ENCODE results near the gene MDM2.

Gene MDM2

GRCh38 chr12:68786929-68787328, 21.0 kb upstream of the MDM2 start:
- Histone ChIP-seq H3K27ac (ENCODE audit: low read depth, low read length) (no peak overlapping the region), H3K9me3 (ENCODE audit: insufficient read depth, low read depth, low read length) (no peaks in the 10 kb centered on the region), H3K9ac (ENCODE audit: low read depth, low read length) (no peak overlapping the region), H3K4me1 (ENCODE audit: insufficient read depth, low read length) (peaks cover 6% of the 10 kb centered on the region), H3K4me3 (ENCODE audit: low read length) (no peak overlapping the region), H3K27me3 (ENCODE audit: insufficient read depth, low read length) (no peaks in the 10 kb centered on the region), H3K36me3 (ENCODE audit: insufficient read depth, low read length) (no peaks in the 10 kb centered on the region)
- 89% methylated on average over 2 of the region's 2 CpGs for WGBS

GRCh38 chr12:68788554-68789143, 19.3 kb upstream of the MDM2 start:
- Histone ChIP-seq H3K36me3 (ENCODE audit: insufficient read depth, low read length) (no peaks in the 10 kb centered on the region), H3K9me3 (ENCODE audit: insufficient read depth, low read depth, low read length) (no peaks in the 10 kb centered on the region), H3K4me1 (ENCODE audit: insufficient read depth, low read length) (peaks cover 6% of the 10 kb centered on the region), H3K27ac (ENCODE audit: low read depth, low read length) (no peak overlapping the region), H3K27me3 (ENCODE audit: insufficient read depth, low read length) (no peaks in the 10 kb centered on the region), H3K4me3 (ENCODE audit: low read length) (no peak overlapping the region), H3K9ac (ENCODE audit: low read depth, low read length) (no peak overlapping the region)
- WGBS = 95% methylated on average over 2 of the region's 3 CpGs

GRCh38 chr12:68789144-68789878, 18.7 kb upstream of the MDM2 start:
- H3K4me3 ChIP-seq (ENCODE audit: low read length) = no peak overlapping the region
- peaks cover 6% of the 10 kb centered on the region for H3K4me1 ChIP-seq (ENCODE audit: insufficient read depth, low read length)
- no peak overlapping the region for H3K27ac ChIP-seq (ENCODE audit: low read depth, low read length)
- 96% methylated on average over 14 of the region's 14 CpGs for WGBS
- no peaks in the 10 kb centered on the region for H3K27me3 ChIP-seq (ENCODE audit: insufficient read depth, low read length)
- H3K9ac ChIP-seq (ENCODE audit: low read depth, low read length) = no peak overlapping the region
- H3K36me3 ChIP-seq (ENCODE audit: insufficient read depth, low read length) = no peaks in the 10 kb centered on the region
- H3K9me3 ChIP-seq (ENCODE audit: insufficient read depth, low read depth, low read length) = no peaks in the 10 kb centered on the region

- peaks cover 6% of the 10 kb centered on the region for H3K4me1 ChIP-seq (ENCODE audit: insufficient read depth, low read length)
- H3K27ac ChIP-seq (ENCODE audit: low read depth, low read length) = no peak overlapping the region
- whole genome bisulfite sequencing = 95% methylated on average over 11 of the region's 13 CpGs
- H3K9me3 ChIP-seq (ENCODE audit: insufficient read depth, low read depth, low read length) = no peaks in the 10 kb centered on the region
- H3K27me3 ChIP-seq (ENCODE audit: insufficient read depth, low read length) = no peaks in the 10 kb centered on the region
- no peak overlapping the region for H3K4me3 ChIP-seq (ENCODE audit: low read length)
- no peaks in the 10 kb centered on the region for H3K36me3 ChIP-seq (ENCODE audit: insufficient read depth, low read length)
- no peak overlapping the region for H3K9ac ChIP-seq (ENCODE audit: low read depth, low read length)
These were observed 17.7 kb upstream of the MDM2 start for GRCh38 chr12:68790081-68790951.

DNA sequence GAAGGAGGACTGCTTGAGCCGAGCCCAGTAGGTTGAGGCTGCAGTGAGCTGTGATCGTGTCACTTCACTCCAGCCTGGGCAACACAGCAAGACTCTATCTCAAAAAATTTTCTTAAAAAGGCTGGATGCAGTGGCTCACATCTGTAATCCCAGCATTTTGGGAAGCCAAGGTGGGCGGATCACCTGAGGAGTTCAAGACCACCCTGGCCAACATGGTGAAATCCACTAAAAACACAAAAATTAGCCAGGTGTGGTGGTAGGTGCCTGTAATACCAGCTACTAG, 17.1 kb upstream of the MDM2 start:
- Histone ChIP-seq H3K4me1 (ENCODE audit: insufficient read depth, low read length) (peaks cover 6% of the 10 kb centered on the region), H3K36me3 (ENCODE audit: insufficient read depth, low read length) (no peaks in the 10 kb centered on the region), H3K9ac (ENCODE audit: low read depth, low read length) (no peak overlapping the region), H3K27me3 (ENCODE audit: insufficient read depth, low read length) (no peaks in the 10 kb centered on the region), H3K27ac (ENCODE audit: low read depth, low read length) (no peak overlapping the region), H3K4me3 (ENCODE audit: low read length) (no peak overlapping the region), H3K9me3 (ENCODE audit: insufficient read depth, low read depth, low read length) (no peaks in the 10 kb centered on the region)
- WGBS = 60% methylated on average over 3 of the region's 3 CpGs

- Histone ChIP-seq H3K4me3 (ENCODE audit: low read length) (no peak overlapping the region), H3K27me3 (ENCODE audit: insufficient read depth, low read length) (no peaks in the 10 kb centered on the region), H3K9me3 (ENCODE audit: insufficient read depth, low read depth, low read length) (no peaks in the 10 kb centered on the region), H3K9ac (ENCODE audit: low read depth, low read length) (no peak overlapping the region), H3K27ac (ENCODE audit: low read depth, low read length) (no peak overlapping the region), H3K4me1 (ENCODE audit: insufficient read depth, low read length) (peaks cover 6% of the 10 kb centered on the region), H3K36me3 (ENCODE audit: insufficient read depth, low read length) (no peaks in the 10 kb centered on the region)
- 100% methylated on average over 2 of the region's 2 CpGs for WGBS
These were observed 16.0 kb upstream of the MDM2 start for GRCh38 chr12:68791897-68792481.

- H3K27ac ChIP-seq (ENCODE audit: low read depth, low read length) = no peak overlapping the region
- no peak overlapping the region for H3K9ac ChIP-seq (ENCODE audit: low read depth, low read length)
- no peak overlapping the region for H3K4me3 ChIP-seq (ENCODE audit: low read length)
- 75% methylated on average over 2 of the region's 2 CpGs for WGBS
- no peaks in the 10 kb centered on the region for H3K36me3 ChIP-seq (ENCODE audit: insufficient read depth, low read length)
- no peaks in the 10 kb centered on the region for H3K27me3 ChIP-seq (ENCODE audit: insufficient read depth, low read length)
- H3K9me3 ChIP-seq (ENCODE audit: insufficient read depth, low read depth, low read length) = no peaks in the 10 kb centered on the region
- no peaks in the 10 kb centered on the region for H3K4me1 ChIP-seq (ENCODE audit: insufficient read depth, low read length)
These were observed 15.0 kb upstream of the MDM2 start for GRCh38 chr12:68792952-68793351.

DNA sequence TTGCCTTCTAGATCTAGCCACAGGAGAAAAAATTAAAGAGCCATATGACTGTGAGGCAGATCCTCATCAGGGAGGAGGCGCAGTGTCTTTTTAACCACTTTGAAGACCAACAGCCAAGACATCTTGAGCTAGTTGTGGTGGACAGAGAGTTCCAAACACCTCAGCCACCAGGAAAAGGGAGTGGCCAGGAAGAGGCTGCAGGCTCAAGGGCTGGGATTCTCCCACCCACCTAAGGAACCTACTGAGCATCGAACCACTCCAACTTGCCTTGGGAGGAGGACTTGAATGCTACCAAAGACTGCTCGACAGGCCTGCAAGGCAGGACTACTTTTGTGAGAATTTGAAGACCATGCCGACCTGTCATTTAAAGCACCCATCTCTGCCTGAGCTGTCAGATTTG, 14.5 kb upstream of the MDM2 start:
- Histone ChIP-seq H3K9ac (ENCODE audit: low read depth, low read length) (no peak overlapping the region), H3K27ac (ENCODE audit: low read depth, low read length) (no peak overlapping the region), H3K4me1 (ENCODE audit: insufficient read depth, low read length) (no peaks in the 10 kb centered on the region), H3K36me3 (ENCODE audit: insufficient read depth, low read length) (no peaks in the 10 kb centered on the region), H3K4me3 (ENCODE audit: low read length) (no peak overlapping the region), H3K27me3 (ENCODE audit: insufficient read depth, low read length) (no peaks in the 10 kb centered on the region), H3K9me3 (ENCODE audit: insufficient read depth, low read depth, low read length) (no peaks in the 10 kb centered on the region)
- WGBS = 96% methylated on average over 4 of the region's 4 CpGs

DNA sequence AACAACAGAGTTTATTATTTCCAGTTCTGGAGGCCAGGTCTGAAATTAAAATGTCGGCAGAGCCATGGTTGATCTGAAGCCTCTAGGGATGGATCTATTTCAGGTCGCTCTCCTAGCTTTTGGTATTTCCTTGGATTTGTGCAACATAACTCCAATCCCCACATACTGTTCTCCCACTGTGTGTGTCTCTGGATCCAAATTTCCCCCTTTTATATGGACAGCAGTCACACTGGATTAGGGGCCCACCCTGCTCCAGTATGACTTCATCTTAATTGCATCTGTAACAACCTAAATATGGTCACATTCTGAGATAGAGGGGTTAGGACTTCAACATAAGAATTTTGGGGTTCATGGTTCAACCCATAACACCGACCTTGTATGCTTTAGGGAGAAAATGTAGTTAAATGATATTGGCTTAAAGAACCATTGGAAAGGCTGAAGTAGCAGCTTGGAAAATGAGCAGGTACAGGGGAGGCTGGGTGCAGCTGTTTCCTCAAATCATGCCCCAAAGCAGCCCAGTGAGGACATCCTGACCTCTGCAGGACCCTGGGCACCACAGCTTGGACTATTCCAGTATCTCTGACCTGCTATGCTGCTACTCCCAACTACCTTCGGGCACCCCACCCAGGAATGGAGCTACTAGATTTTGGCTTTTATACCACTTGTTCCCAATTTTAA, 13.9 kb upstream of the MDM2 start:
- Histone ChIP-seq H3K27ac (ENCODE audit: low read depth, low read length) (no peak overlapping the region), H3K9ac (ENCODE audit: low read depth, low read length) (no peak overlapping the region), H3K4me3 (ENCODE audit: low read length) (no peak overlapping the region), H3K9me3 (ENCODE audit: insufficient read depth, low read depth, low read length) (no peaks in the 10 kb centered on the region), H3K36me3 (ENCODE audit: insufficient read depth, low read length) (no peaks in the 10 kb centered on the region), H3K4me1 (ENCODE audit: insufficient read depth, low read length) (no peaks in the 10 kb centered on the region), H3K27me3 (ENCODE audit: insufficient read depth, low read length) (no peaks in the 10 kb centered on the region)
- 95% methylated on average over 4 of the region's 4 CpGs for whole genome bisulfite sequencing

DNA sequence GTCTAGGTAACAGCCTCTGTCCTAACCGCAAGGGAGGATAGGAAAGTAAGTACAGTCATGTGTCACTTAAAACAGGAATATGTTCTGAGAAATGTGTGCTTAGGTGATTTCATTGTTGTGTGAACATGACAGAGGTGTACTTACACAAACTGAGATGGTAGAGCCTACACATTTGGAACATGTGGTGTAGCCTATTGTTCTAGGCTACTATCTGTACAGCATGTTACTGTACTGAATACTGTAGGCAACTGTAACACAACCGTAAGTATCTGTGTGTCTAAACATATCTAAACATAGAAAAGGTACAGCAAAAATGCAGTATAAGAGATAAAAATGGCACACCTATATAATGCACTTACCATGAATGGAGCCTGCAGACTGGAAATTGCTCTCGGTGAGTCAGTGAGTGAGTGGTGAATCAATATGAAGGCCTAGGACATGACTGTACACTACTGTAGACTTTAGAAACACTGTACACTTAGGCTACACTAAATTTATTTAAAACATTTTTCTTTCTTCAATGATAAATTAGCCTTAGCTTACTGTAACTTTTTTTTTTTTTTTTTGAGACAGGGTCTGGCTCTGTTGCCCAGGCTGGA, 13.2 kb upstream of the MDM2 start:
- no peaks in the 10 kb centered on the region for H3K9me3 ChIP-seq (ENCODE audit: insufficient read depth, low read depth, low read length)
- no peak overlapping the region for H3K4me3 ChIP-seq (ENCODE audit: low read length)
- H3K27me3 ChIP-seq (ENCODE audit: insufficient read depth, low read length) = no peaks in the 10 kb centered on the region
- H3K27ac ChIP-seq (ENCODE audit: low read depth, low read length) = no peak overlapping the region
- H3K9ac ChIP-seq (ENCODE audit: low read depth, low read length) = no peak overlapping the region
- no peaks in the 10 kb centered on the region for H3K36me3 ChIP-seq (ENCODE audit: insufficient read depth, low read length)
- 92% methylated on average over 1 of the region's 3 CpGs for WGBS
- no peaks in the 10 kb centered on the region for H3K4me1 ChIP-seq (ENCODE audit: insufficient read depth, low read length)
